ENCODE measurements around the gene SARNP. TPM values are rescaled to one million over a fixed set of nuclear protein-coding genes. Genes with fewer than 3 reads are reported as not detected.

The SARNP gene
- total RNA-seq, 2 donors from 2014 or later: 39.1 to 49.2 TPM

GRCh38 chr12:55739025-55739378 is 78.5 kb downstream of the SARNP start:
- no peak for ATAC-seq (ENCODE audit: insufficient number of reproducible peaks, low FRiP score, low read depth)
- H3K9me3 ChIP-seq: no peaks in the 10 kb centered on the region
- no peaks in the 10 kb centered on the region for H3K27me3 ChIP-seq (replicated peaks; ENCODE audit: insufficient read depth)
- no peak for DNase-seq (ENCODE audit: low spot score)
- H3K27ac ChIP-seq: peak overlapping the region in 1 of 2 donors; percentile 71
- peak overlapping the region; percentile 86 for H3K4me3 ChIP-seq
- H3K36me3 ChIP-seq: no peaks in the 10 kb centered on the region
- TF ChIP-seq CTCF (IDR thresholded peaks at IDR 0.05): no peak
- peaks cover 6 to 20% of the 10 kb centered on the region in 2 donors for H3K4me1 ChIP-seq (ENCODE audit: control insufficient read depth in 1 of 2, low read depth in 2 of 2)

- Histone ChIP-seq H3K4me3 (peak overlapping the region; percentile 86), H3K36me3 (no peaks in the 10 kb centered on the region), H3K9me3 (no peaks in the 10 kb centered on the region), H3K27ac (peak overlapping the region; percentile 68 to 71), H3K27me3 (replicated peaks; ENCODE audit: insufficient read depth) (no peaks in the 10 kb centered on the region), H3K4me1 (ENCODE audit: control insufficient read depth in 1 of 2, low read depth in 2 of 2) (peaks cover 5 to 15% of the 10 kb centered on the region in 2 donors)
- peak; percentile 88 for TF ChIP-seq CTCF (IDR thresholded peaks at IDR 0.05)
- no peak for DNase-seq (ENCODE audit: low spot score)
- ATAC-seq (ENCODE audit: insufficient number of reproducible peaks, low FRiP score, low read depth): peak; percentile 62
These were observed 79.2 kb downstream of the SARNP start for GRCh38 chr12:55738123-55739024.

GRCh38 chr12:55737581-55738122 is 79.9 kb downstream of the SARNP start:
- Histone ChIP-seq H3K4me1 (ENCODE audit: control insufficient read depth in 1 of 2, low read depth in 2 of 2) (peaks cover 5 to 14% of the 10 kb centered on the region in 2 donors), H3K36me3 (no peaks in the 10 kb centered on the region), H3K27me3 (replicated peaks; ENCODE audit: insufficient read depth) (no peaks in the 10 kb centered on the region), H3K4me3 (peak overlapping the region; percentile 86), H3K9me3 (no peaks in the 10 kb centered on the region), H3K27ac (peak overlapping the region; percentile 68 to 71)
- TF ChIP-seq CTCF (IDR thresholded peaks at IDR 0.05): no peak
- ATAC-seq (ENCODE audit: insufficient number of reproducible peaks, low FRiP score, low read depth) (no peak), DNase-seq (ENCODE audit: low spot score) (no peak)

- DNase-seq (ENCODE audit: low spot score) (no peak), ATAC-seq (ENCODE audit: insufficient number of reproducible peaks, low FRiP score, low read depth) (no peak)
- Histone ChIP-seq H3K4me1 (ENCODE audit: control insufficient read depth in 1 of 2, low read depth in 2 of 2) (peaks cover 5 to 11% of the 10 kb centered on the region in 2 donors), H3K4me3 (no peak overlapping the region), H3K27me3 (replicated peaks; ENCODE audit: insufficient read depth) (no peaks in the 10 kb centered on the region), H3K36me3 (no peaks in the 10 kb centered on the region), H3K9me3 (no peaks in the 10 kb centered on the region), H3K27ac (peak overlapping the region in 1 of 2 donors; percentile 2)
- TF ChIP-seq CTCF (IDR thresholded peaks at IDR 0.05): peak; percentile 71
These were observed 80.5 kb downstream of the SARNP start for GRCh38 chr12:55736780-55737580.

GRCh38 chr12:55736076-55736475 is 81.4 kb downstream of the SARNP start:
- Histone ChIP-seq H3K36me3 (no peaks in the 10 kb centered on the region), H3K27me3 (replicated peaks; ENCODE audit: insufficient read depth) (no peaks in the 10 kb centered on the region), H3K9me3 (no peaks in the 10 kb centered on the region), H3K4me1 (ENCODE audit: control insufficient read depth in 1 of 2, low read depth in 2 of 2) (peaks cover 5 to 11% of the 10 kb centered on the region in 2 donors), H3K4me3 (no peak overlapping the region), H3K27ac (no peak overlapping the region)
- DNase-seq (ENCODE audit: low spot score) (no peak), ATAC-seq (ENCODE audit: insufficient number of reproducible peaks, low FRiP score, low read depth) (no peak)
- no peak for TF ChIP-seq CTCF (IDR thresholded peaks at IDR 0.05)
